Testis (tissue), 2 donors: ENCODE data around the gene TIMM10.

Experiments
- CTCF ChIP-seq, 3 experiments: fragments of 450-650 bp in 2 of 3; fragments of 200-600 bp in 1 of 3; sonication (generic) in 1 of 3; IDR thresholded peaks; one replicate each; pipeline ENCODE4 v1.5.1; 2016 to 2019; ENCODE audit warnings: antibody characterized with exemption in 3 of 3, mild to moderate bottlenecking in 2 of 3, moderate library complexity in 1 of 3
- POLR2A ChIP-seq: fragments of 450-650 bp; IDR thresholded peaks from one replicate; pipeline ENCODE4 v1.6.1; 2017; ENCODE audit warnings: antibody characterized with exemption, mild to moderate bottlenecking, moderate library complexity

GRCh38 chr11:57544566-57544965 is 14.0 kb upstream of the TIMM10 start:
- TF ChIP-seq CTCF (IDR thresholded peaks at IDR 0.05) (no peak), POLR2A (no peak)
